CD14-positive monocyte (primary cell): ENCODE measurements around the gene SLC1A2. TPM values are rescaled to one million over a fixed set of nuclear protein-coding genes. Genes with fewer than 3 reads are reported as not detected.

Experiments used
- DNase-seq, 3 donors: peaks; one replicate each; pipeline ENCODE4 v3.0.0-alpha.2; 2011 to 2022
- H2AFZ ChIP-seq: 2 replicates; pipeline ENCODE4 v1.6.0; 2012; ENCODE audit warnings: mild to moderate bottlenecking, low read depth, low read length, inconsistent platforms; ENCODE audit not compliant: insufficient read depth, poor library complexity, severe bottlenecking
- H3K27ac ChIP-seq, 2 donors: 1 replicate in 1 of 2; 2 replicates in 1 of 2; pipeline ENCODE4 v1.5.1; 2012 to 2013; ENCODE audit warnings: low read length in 2 of 2, control low read depth in 1 of 2, inconsistent platforms in 1 of 2, low read depth in 1 of 2, mild to moderate bottlenecking in 1 of 2
- H3K27me3 ChIP-seq, 2 donors: one replicate each; pipeline versions ENCODE4 v1.6.0 to v1.6.1; 2011 to 2013; ENCODE audit warnings: low read length in 2 of 2; ENCODE audit not compliant: control insufficient read depth in 2 of 2, insufficient read depth in 2 of 2
- H3K36me3 ChIP-seq, 2 donors: replicated peaks in 1 of 2; 1 replicate in 1 of 2; 2 replicates in 1 of 2; pipeline versions ENCODE4 v1.5.1 to v1.6.1; 2012 to 2013; ENCODE audit warnings: low read length in 2 of 2, control low read depth in 1 of 2, inconsistent platforms in 1 of 2, mild to moderate bottlenecking in 1 of 2; ENCODE audit not compliant: insufficient read depth in 2 of 2, control insufficient read depth in 1 of 2
- H3K4me1 ChIP-seq, 2 donors: 1 replicate in 1 of 2; 2 replicates in 1 of 2; pipeline versions ENCODE4 v1.5.1 to v1.6.1; 2012 to 2013; ENCODE audit warnings: low read length in 2 of 2, control low read depth in 1 of 2, inconsistent platforms in 1 of 2, mild to moderate bottlenecking in 1 of 2, moderate library complexity in 1 of 2; ENCODE audit not compliant: insufficient read depth in 2 of 2, control insufficient read depth in 1 of 2
- H3K4me2 ChIP-seq: replicated peaks from 2 replicates; pipeline ENCODE3; 2012; ENCODE audit warnings: low read length, moderate library complexity, mild to moderate bottlenecking; ENCODE audit not compliant: poor library complexity, severe bottlenecking; ENCODE audit errors: extremely low read depth
- H3K4me3 ChIP-seq, 3 experiments: fragments of 200-600 bp in 1 of 3; sonication (generic) in 1 of 3; replicated peaks in 1 of 3; 1 replicate in 2 of 3; 2 replicates in 1 of 3; pipeline ENCODE4 v1.5.1; 2011 to 2013; ENCODE audit warnings: low read length in 3 of 3, mild to moderate bottlenecking in 3 of 3, control low read depth in 2 of 3, low read depth in 2 of 3, inconsistent platforms in 1 of 3, moderate library complexity in 1 of 3
- H3K79me2 ChIP-seq: 2 replicates; pipeline ENCODE4 v1.6.0; 2012; ENCODE audit warnings: mild to moderate bottlenecking, control low read depth, inconsistent platforms, low read length, moderate library complexity; ENCODE audit not compliant: insufficient read depth
- H3K9ac ChIP-seq: 2 replicates; pipeline ENCODE4 v1.6.0; 2017; ENCODE audit warnings: low read length, mild to moderate bottlenecking; ENCODE audit not compliant: insufficient read depth, poor library complexity, severe bottlenecking
- H3K9me3 ChIP-seq, 2 donors: replicated peaks in 1 of 2; 1 replicate in 1 of 2; 2 replicates in 1 of 2; pipeline versions ENCODE4 v1.5.1 to v1.6.1; 2012 to 2013; ENCODE audit warnings: low read length in 2 of 2, control low read depth in 1 of 2; ENCODE audit not compliant: control insufficient read depth in 1 of 2, insufficient read depth in 1 of 2
- H4K20me1 ChIP-seq: 2 replicates; pipeline ENCODE4 v1.6.0; 2012; ENCODE audit warnings: mild to moderate bottlenecking, low read length, control low read depth, moderate library complexity; ENCODE audit not compliant: insufficient read depth
- H3K27ac Mint-ChIP-seq, 7 donors: one replicate each; pipeline ENCODE4 v1.8.0; 2020; ENCODE audit warnings: mild to moderate bottlenecking in 7 of 7, mixed read lengths in 7 of 7, moderate library complexity in 6 of 7, inconsistent platforms in 2 of 7
- H3K27me3 Mint-ChIP-seq, 3 donors: one replicate each; pipeline ENCODE4 v1.8.0; 2021 to 2022; ENCODE audit warnings: low read depth in 3 of 3, mild to moderate bottlenecking in 3 of 3, mixed read lengths in 3 of 3, moderate library complexity in 3 of 3, inconsistent platforms in 1 of 3
- H3K36me3 Mint-ChIP-seq, 2 donors: one replicate each; pipeline ENCODE4 v1.8.0; 2020; ENCODE audit warnings: mixed read lengths in 2 of 2, inconsistent platforms in 1 of 2, mild to moderate bottlenecking in 1 of 2
- H3K4me1 Mint-ChIP-seq: one replicate; pipeline ENCODE4 v1.8.0; 2020; ENCODE audit warnings: mild to moderate bottlenecking, mixed read lengths
- H3K4me3 Mint-ChIP-seq, 2 donors: one replicate each; pipeline ENCODE4 v1.8.0; 2020; ENCODE audit warnings: mild to moderate bottlenecking in 2 of 2, mixed read lengths in 2 of 2, moderate library complexity in 1 of 2
- H3K9me3 Mint-ChIP-seq, 7 donors: one replicate each; pipeline ENCODE4 v1.8.0; 2020 to 2022; ENCODE audit warnings: mixed read lengths in 7 of 7, mild to moderate bottlenecking in 6 of 7, moderate library complexity in 6 of 7, inconsistent platforms in 2 of 7
- CTCF ChIP-seq: fragments of 200-600 bp; IDR thresholded peaks from one replicate; pipeline ENCODE4 v1.8.0; 2022; ENCODE audit warnings: antibody characterized with exemption, mild to moderate bottlenecking
- WGBS: methylation state at CpG from one replicate; pipeline ENCODE4 v1.1.5; 2013; ENCODE audit warnings: missing lambda C conversion rate; ENCODE audit not compliant: insufficient coverage; 5-methylcytosine and 5-hydroxymethylcytosine counted together
- intact Hi-C, 2 donors: fragments of 100-400 bp; cut with micrococcal nuclease; formaldehyde crosslinking; loops; one replicate each; pipeline versions ENCODE4 v1.15.0 to v1.15.1; 2023
- polyA plus RNA-seq, 3 donors: library from polyadenylated mRNA; depleted of rRNA in 1 of 3; unstranded in 2 of 3; stranded (reverse) in 1 of 3; fragments of 300-500 nt in 2 of 3; fragments of >200 nt in 1 of 3; fragmentation: Illumina TruSeq in 2 of 3; gene quantifications; 1 replicate in 2 of 3; 2 replicates in 1 of 3; pipeline ENCODE4 v1.2.3, GENCODE V29; 2012 to 2021

The SLC1A2 gene
- polyA plus RNA-seq, 3 donors = 0.07 TPM; not detected in 2

- Histone ChIP-seq H3K36me3 (no peaks in the 10 kb centered on the region), H2AFZ (no peak overlapping the region), H3K9me3 (no peaks in the 10 kb centered on the region), H3K27me3 (no peaks in the 10 kb centered on the region), H3K79me2 (no peaks in the 10 kb centered on the region), H3K4me2 (no peak overlapping the region), H3K4me3 (no peak overlapping the region), H3K9ac (no peak overlapping the region), H3K27ac (no peak overlapping the region), H3K4me1 (no peaks in the 10 kb centered on the region), H4K20me1 (no peaks in the 10 kb centered on the region)
- TF ChIP-seq CTCF = no peak
- peaks cover 5 to 16% (median 6%) of the 10 kb centered on the region in 3 donors for H3K27me3 Mint-ChIP-seq
- no peak overlapping the region for H3K27ac Mint-ChIP-seq
- no peak overlapping the region for H3K4me3 Mint-ChIP-seq
- H3K9me3 Mint-ChIP-seq = peaks cover 0 to 2% (median 0%) of the 10 kb centered on the region in 7 donors
- H3K4me1 Mint-ChIP-seq = no peaks in the 10 kb centered on the region
- WGBS = no CpG with 5 or more reads among the region's 1 CpG
- no peaks in the 10 kb centered on the region for H3K36me3 Mint-ChIP-seq
- no peak for DNase-seq
- intact Hi-C loops = no loop called here
Observed at GRCh38 chr11:35464308-35464707, 45.0 kb upstream of the SLC1A2 start.

GRCh38 chr11:35463331-35463751 is 44.0 kb upstream of the SLC1A2 start:
- intact Hi-C loops = no loop called here
- TF ChIP-seq CTCF = no peak
- WGBS = 74% methylated on average over 13 of the region's 13 CpGs
- Histone ChIP-seq H3K9ac (no peak overlapping the region), H3K27ac (no peak overlapping the region), H3K27me3 (peaks cover 0 to 2% of the 10 kb centered on the region in 2 donors), H2AFZ (no peak overlapping the region), H3K36me3 (no peaks in the 10 kb centered on the region), H3K9me3 (no peaks in the 10 kb centered on the region), H3K79me2 (no peaks in the 10 kb centered on the region), H3K4me1 (no peaks in the 10 kb centered on the region), H4K20me1 (no peaks in the 10 kb centered on the region), H3K4me2 (no peak overlapping the region), H3K4me3 (no peak overlapping the region)
- Mint-ChIP-seq H3K4me3 (no peak overlapping the region), H3K27me3 (peaks cover 9 to 16% (median 10%) of the 10 kb centered on the region in 3 donors), H3K9me3 (peaks cover 0 to 2% (median 0%) of the 10 kb centered on the region in 7 donors), H3K36me3 (no peaks in the 10 kb centered on the region), H3K4me1 (no peaks in the 10 kb centered on the region), H3K27ac (no peak overlapping the region)
- no peak for DNase-seq
